K562 treated with DMSO at 1 percent for 12 hours (cell line): Measurements from ENCODE around the gene FREM1. TPM values are rescaled to one million over a fixed set of nuclear protein-coding genes. Genes with fewer than 3 reads are reported as not detected.

Experiments
- total RNA-seq: library from RNA; unstranded; fragments of 300-600 nt; gene quantifications from 2 replicates; pipeline ENCODE4 v1.2.3, GENCODE V29; 2022; ENCODE audit not compliant: insufficient read depth

Gene FREM1
- 0.12 TPM in 1 of 2 replicates, not detected in the other for total RNA-seq

GRCh38 chr9:14909961-14910805, at the start of gene FREM1:
Gene FREM1 (minus strand): TSS chr9:14910428. CDS start chr9:14868977, 41,451 bp downstream.

GRCh38 chr9:14722391-14723035, 187.7 kb downstream of the FREM1 start, which contains the start of gene CER1:
Gene CER1 (minus strand): TSS chr9:14722733. CDS start chr9:14722672, 61 bp downstream.

GRCh38 chr9:14693251-14693861, 216.9 kb downstream of the FREM1 start, which contains the start of gene ZDHHC21:
Gene ZDHHC21 (minus strand): TSS chr9:14693432. CDS start chr9:14674340, 19,092 bp downstream.

Other genes with a start within 250 kb of the FREM1 start
- 0.59 TPM in 1 of 2 replicates, not detected in the other for gene ZDHHC21, start 217.0 kb downstream of the FREM1 start, total RNA-seq
- gene CER1, start 187.7 kb downstream of the FREM1 start, total RNA-seq: not detected in 2 replicates